ENCODE results near the gene HTR1B. TPM values are rescaled to one million over a fixed set of nuclear protein-coding genes. Genes with fewer than 3 reads are reported as not detected.

HTR1B gene, protein sequence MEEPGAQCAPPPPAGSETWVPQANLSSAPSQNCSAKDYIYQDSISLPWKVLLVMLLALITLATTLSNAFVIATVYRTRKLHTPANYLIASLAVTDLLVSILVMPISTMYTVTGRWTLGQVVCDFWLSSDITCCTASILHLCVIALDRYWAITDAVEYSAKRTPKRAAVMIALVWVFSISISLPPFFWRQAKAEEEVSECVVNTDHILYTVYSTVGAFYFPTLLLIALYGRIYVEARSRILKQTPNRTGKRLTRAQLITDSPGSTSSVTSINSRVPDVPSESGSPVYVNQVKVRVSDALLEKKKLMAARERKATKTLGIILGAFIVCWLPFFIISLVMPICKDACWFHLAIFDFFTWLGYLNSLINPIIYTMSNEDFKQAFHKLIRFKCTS
- not detected in 2 replicates for total RNA-seq (2014; rRNA removed; shearing (Covaris generic))

DNA sequence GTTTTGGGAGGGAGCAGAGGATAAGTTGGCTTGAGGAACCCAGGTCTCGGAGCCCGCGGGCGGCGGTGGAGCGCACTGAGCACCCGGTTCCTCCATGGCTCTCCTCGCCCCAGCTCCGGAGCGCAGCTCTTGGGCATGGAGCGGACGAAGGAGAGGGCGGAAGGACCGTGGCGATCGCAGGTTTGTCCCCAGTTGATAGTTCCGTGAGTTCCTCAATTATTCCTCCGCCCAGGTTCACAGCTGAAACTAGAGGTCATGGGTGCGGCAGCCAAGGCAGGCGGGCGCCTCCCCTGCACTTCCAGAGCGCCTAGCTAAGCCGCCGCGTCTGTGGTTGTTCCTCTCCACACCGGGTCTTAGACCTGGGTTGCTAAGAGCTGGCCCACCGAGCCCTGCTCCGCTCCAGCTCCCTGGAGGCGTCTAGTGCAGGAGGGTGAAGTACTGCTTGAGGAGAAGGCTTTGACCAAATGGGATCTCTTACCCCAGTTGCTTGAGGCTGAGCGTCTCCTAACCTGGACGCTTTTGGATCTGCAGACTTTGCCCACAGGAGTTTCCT lies at the start of gene HTR1B:
TSS of gene HTR1B (minus strand) at position 184 of the 553 bp plus-strand sequence. CDS start at position 96, 88 bp downstream.
- H3K27me3 ChIP-seq (replicated peaks), result peaks cover 20% of the 10 kb centered on the region

DNA sequence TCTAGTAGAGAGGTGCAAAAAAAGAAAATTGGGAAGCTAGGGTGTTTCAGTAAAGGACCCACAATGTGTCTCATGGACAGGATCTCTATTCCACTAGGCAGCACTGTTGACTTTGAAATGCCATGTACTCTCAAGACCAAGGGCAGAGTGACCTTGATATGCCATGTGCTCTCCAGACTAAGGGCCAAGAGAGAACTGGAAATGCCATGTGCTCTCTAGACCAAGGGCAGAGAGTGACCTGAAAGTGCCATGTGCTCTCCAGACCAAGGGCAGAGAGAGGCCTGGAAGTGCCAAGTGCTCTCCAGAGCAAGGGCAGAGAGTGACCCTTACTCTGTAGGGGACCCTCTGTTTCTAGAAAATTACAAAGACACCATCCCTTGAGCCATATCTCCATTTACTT lies 49.3 kb upstream of the HTR1B start:
- H3K9me3 ChIP-seq (replicated peaks), result peaks cover 3% of the 10 kb centered on the region; the same call in 1 of the 2 replicates
- H3K36me3 ChIP-seq, result no peaks in the 10 kb centered on the region
- no peaks in the 10 kb centered on the region for H3K27me3 ChIP-seq (replicated peaks)
- DNase-seq (ENCODE audit: low read depth in 1 of 2, low spot score in 2 of 2), result no peak
- no peaks in the 10 kb centered on the region for H3K4me1 ChIP-seq (replicated peaks)
- H3K27ac ChIP-seq, result no peak overlapping the region
- H3K4me3 ChIP-seq, result no peak overlapping the region

More for the DNA sequence above, at the start of gene HTR1B:
- DNase-seq (ENCODE audit: low read depth in 1 of 2, low spot score in 2 of 2), result no peak
- H3K27ac ChIP-seq, result no peak within 1 kb of the TSS
- H3K4me3 ChIP-seq, result peak within 1 kb of the TSS; percentile 16; the same call in 1 of the 2 replicates
- no peaks in the 10 kb centered on the region for H3K9me3 ChIP-seq (replicated peaks)
- no peaks in the 10 kb centered on the region for H3K36me3 ChIP-seq
- peaks cover 4% of the 10 kb centered on the region for H3K4me1 ChIP-seq (replicated peaks)

DNA sequence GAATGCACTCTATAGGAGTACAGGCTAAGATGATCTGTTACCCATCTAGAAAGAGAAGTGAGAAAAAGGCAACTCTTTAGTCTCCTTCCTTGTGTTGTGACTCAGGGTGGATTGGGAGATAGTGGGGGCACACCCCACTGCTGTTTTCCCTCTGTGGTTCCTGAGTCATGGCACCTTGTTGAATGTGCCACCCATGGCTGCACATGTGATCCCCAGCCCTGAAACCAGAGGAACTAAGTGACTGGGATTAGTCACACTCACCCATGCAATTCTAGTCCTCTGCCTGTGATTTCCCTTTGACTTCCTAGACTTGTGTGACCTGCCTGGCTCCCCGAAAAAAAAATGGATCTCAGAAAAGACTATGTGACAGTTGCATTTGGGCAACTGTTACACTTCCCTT lies 48.6 kb upstream of the HTR1B start:
- H3K27ac ChIP-seq, result no peak overlapping the region
- H3K27me3 ChIP-seq (replicated peaks), result no peaks in the 10 kb centered on the region
- no peak for DNase-seq (ENCODE audit: low read depth in 1 of 2, low spot score in 2 of 2)
- H3K4me1 ChIP-seq (replicated peaks), result no peaks in the 10 kb centered on the region
- H3K36me3 ChIP-seq, result no peaks in the 10 kb centered on the region
- H3K4me3 ChIP-seq, result no peak overlapping the region
- H3K9me3 ChIP-seq (replicated peaks), result peaks cover 3% of the 10 kb centered on the region; the same call in 1 of the 2 replicates

DNA sequence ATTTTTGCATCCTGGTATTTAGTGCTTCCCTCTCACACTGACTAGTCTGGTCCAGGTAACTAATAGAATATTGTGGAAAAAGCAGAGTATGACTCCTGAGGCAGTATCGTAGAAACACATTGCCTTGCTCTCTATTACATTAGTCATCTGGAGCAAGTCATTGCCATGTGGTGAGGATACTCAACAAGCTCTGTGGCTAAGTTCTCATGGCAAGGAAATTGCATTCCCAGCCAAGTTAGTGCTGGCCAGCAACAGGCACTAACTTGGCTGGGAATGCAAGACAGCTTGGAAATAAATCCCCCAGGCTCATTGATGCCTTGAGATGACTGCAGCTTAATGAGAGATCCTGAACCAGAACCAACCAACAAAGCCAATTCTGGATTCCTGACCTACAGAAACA lies 39.7 kb upstream of the HTR1B start:
- no peaks in the 10 kb centered on the region for H3K27me3 ChIP-seq (replicated peaks)
- no peak overlapping the region for H3K4me3 ChIP-seq
- H3K36me3 ChIP-seq, result no peaks in the 10 kb centered on the region
- no peak for DNase-seq (ENCODE audit: low read depth in 1 of 2, low spot score in 2 of 2)
- no peak overlapping the region for H3K27ac ChIP-seq
- H3K9me3 ChIP-seq (replicated peaks), result no peaks in the 10 kb centered on the region
- no peaks in the 10 kb centered on the region for H3K4me1 ChIP-seq (replicated peaks)

DNA sequence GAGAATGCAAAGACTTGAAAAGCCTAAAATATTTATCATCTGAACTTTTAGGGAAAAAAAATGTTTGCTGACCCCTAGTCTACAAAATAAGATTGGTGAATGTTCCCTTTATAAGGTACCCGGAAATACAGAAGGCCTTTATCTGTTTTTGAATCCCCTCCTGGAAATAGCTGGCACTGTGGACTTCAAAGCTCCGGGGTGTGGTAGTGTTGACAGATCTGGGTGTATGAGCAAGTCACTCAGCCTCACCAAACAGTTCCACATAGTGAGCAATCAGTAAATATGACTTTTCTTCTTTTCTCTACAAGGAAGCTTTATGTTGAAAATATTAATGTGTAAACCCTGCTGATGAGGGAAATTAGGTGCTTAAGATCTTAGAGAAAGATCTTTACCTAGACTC lies 29.2 kb upstream of the HTR1B start:
- no peaks in the 10 kb centered on the region for H3K4me1 ChIP-seq (replicated peaks)
- no peaks in the 10 kb centered on the region for H3K9me3 ChIP-seq (replicated peaks)
- no peaks in the 10 kb centered on the region for H3K36me3 ChIP-seq
- H3K27ac ChIP-seq, result no peak overlapping the region
- DNase-seq (ENCODE audit: low read depth in 1 of 2, low spot score in 2 of 2), result no peak
- no peaks in the 10 kb centered on the region for H3K27me3 ChIP-seq (replicated peaks)
- H3K4me3 ChIP-seq, result no peak overlapping the region

DNA sequence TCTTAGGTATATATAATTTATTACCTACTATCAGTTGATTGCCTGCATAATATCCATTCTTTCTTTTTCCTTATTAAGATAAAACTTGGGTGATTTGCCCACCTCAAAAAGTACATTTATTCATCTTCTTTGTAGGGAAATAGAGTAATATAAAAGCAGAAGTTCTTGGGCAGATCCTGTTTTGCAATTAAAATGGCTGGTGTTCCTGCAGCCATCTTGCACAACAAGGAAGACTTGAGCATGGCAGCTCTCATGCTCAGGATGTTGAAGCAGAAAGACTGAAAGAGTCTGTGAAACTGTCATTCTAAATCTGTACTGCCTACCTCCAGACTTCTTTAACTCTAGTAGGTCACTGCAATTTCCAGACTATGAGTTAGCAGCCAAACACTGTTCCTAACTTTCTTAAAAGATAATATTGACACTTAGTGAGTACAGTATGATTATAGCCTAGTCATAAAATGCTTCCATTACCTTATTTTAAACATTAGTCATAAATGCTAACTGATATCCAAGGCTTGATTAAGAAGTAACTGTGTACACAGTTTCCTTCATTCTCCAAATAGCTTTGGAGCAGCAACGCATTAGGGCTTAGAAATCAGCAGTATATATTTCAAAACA lies 24.6 kb upstream of the HTR1B start:
- Histone ChIP-seq H3K4me3 (no peak overlapping the region), H3K36me3 (no peaks in the 10 kb centered on the region), H3K27ac (no peak overlapping the region), H3K27me3 (replicated peaks) (no peaks in the 10 kb centered on the region), H3K4me1 (replicated peaks) (no peaks in the 10 kb centered on the region), H3K9me3 (replicated peaks) (no peaks in the 10 kb centered on the region)
- no peak for DNase-seq (ENCODE audit: low read depth in 1 of 2, low spot score in 2 of 2)

DNA sequence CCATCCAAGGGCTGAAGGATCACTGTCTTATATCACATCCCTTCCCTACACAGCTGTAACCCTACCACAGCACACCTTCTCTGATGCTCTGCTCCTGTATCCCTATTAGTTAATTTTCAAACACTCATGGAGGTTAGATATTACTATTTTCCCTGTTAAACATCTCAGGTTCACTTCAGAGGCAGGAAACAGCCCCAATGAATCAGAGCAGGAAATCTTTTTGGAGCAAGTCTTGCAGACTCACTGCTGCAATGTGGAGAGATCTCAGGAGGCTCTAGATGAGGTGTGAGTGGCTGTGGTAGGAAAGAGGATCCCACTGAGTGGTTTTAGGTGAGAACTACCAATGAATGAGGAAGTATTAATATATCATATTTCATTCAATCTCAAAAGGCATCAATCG lies 19.7 kb upstream of the HTR1B start:
- DNase-seq (ENCODE audit: low read depth in 1 of 2, low spot score in 2 of 2), result no peak
- Histone ChIP-seq H3K4me1 (replicated peaks) (no peaks in the 10 kb centered on the region), H3K36me3 (no peaks in the 10 kb centered on the region), H3K27ac (no peak overlapping the region), H3K9me3 (replicated peaks) (no peaks in the 10 kb centered on the region), H3K4me3 (no peak overlapping the region), H3K27me3 (replicated peaks) (no peaks in the 10 kb centered on the region)

DNA sequence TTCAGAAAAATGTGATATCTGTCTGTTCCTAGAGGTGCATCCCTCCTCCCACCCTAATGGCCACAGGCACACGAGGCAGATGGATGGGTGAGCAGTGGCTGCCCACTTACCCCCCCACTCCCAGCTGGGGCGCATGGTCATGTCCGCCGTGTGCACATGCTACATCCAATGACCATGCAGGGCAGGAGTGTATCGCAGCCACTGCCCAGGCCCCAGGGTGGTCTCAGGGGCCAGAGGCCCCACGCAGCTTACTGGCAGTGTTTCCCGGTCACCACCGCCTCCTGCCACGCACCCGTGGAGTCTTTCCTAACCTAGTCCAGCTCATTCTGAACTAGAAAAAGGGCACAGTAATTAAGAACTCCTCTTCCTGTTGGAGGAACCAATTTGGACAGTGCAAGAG lies 11.7 kb upstream of the HTR1B start:
- Histone ChIP-seq H3K9me3 (replicated peaks) (no peaks in the 10 kb centered on the region), H3K4me1 (replicated peaks) (no peaks in the 10 kb centered on the region), H3K27me3 (replicated peaks) (no peaks in the 10 kb centered on the region), H3K27ac (no peak overlapping the region), H3K36me3 (no peaks in the 10 kb centered on the region), H3K4me3 (no peak overlapping the region)
- DNase-seq (ENCODE audit: low read depth in 1 of 2, low spot score in 2 of 2), result no peak

DNA sequence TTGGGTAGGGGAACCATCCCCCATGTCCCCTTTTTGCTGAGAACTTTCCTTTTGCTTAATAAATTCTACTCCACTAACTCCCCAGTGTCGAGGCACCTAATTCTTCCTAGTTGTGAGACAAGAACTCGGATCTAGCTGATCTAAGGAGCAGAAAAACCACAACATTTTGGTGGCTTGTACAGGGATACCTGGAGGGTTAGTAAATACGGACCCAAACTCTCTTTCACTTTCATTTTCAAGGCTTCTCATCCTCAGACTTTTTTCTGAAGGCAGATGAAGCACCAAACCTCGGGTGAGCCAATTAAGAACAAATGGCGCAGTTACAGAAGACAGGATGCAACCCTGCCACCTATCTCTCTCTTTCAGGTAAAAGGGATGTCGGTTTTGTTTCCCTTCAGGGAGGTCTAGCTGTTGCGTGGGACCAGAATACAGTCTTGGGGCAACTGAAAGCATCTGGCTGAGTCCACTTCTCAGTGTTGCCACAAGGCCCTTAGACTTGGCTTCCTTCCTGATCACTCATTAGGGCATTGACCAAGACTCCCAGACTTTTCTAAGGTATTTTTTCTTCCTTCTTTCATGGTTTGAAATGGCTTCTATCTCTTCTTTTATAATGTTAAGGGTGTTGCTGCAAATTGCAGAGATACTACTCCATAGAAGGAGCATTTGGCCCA lies 11.1 kb upstream of the HTR1B start:
- H3K4me1 ChIP-seq (replicated peaks), result no peaks in the 10 kb centered on the region
- DNase-seq (ENCODE audit: low read depth in 1 of 2, low spot score in 2 of 2), result no peak
- H3K36me3 ChIP-seq, result no peaks in the 10 kb centered on the region
- peak overlapping the region; percentile 18; the same call in 1 of the 2 replicates for H3K4me3 ChIP-seq
- no peaks in the 10 kb centered on the region for H3K9me3 ChIP-seq (replicated peaks)
- H3K27me3 ChIP-seq (replicated peaks), result no peaks in the 10 kb centered on the region
- H3K27ac ChIP-seq, result no peak overlapping the region

DNA sequence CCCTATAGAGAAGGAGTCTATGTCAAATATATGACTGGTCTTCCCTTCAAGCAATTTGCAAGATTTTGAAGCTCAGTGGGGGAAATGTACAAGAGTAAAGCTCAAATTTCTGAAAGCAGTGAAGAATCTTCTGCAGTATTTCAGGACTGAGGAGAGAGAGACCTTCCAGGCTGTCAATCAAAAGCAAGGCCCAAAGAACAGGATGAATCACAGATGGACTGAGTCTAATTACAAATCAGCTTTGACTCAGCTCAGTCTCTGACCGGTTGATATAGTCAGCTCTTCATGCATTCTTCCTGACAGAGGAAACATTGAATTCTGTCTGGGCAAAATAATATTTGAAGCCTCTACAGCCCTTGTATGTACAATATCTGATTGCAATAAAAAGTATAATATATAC lies 7.7 kb upstream of the HTR1B start:
- H3K27ac ChIP-seq, result no peak overlapping the region
- H3K4me3 ChIP-seq, result no peak overlapping the region
- H3K4me1 ChIP-seq (replicated peaks), result no peaks in the 10 kb centered on the region
- no peaks in the 10 kb centered on the region for H3K9me3 ChIP-seq (replicated peaks)
- no peaks in the 10 kb centered on the region for H3K36me3 ChIP-seq
- no peak for DNase-seq (ENCODE audit: low read depth in 1 of 2, low spot score in 2 of 2)
- H3K27me3 ChIP-seq (replicated peaks), result no peaks in the 10 kb centered on the region

DNA sequence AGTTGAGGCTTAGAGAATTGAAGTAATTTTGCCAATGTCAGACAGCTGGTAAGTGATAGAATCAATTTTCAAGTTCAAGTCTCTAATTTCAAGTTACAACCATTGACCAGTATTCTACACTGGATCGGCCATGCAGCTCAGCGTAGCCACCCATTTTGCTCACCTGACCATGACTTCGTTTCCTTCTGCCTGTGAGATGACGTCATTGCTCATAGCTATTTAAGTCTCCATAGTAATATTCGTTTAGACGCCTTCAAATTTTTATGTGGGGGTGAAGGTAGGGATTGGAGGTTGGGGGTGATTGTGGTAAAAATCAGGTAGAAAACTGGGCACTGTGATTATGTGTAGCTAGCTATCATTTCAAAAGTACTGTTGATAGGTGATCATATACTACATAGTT lies 5.6 kb upstream of the HTR1B start:
- Histone ChIP-seq H3K27me3 (replicated peaks) (peaks cover 16% of the 10 kb centered on the region), H3K27ac (no peak overlapping the region), H3K9me3 (replicated peaks) (no peaks in the 10 kb centered on the region), H3K36me3 (no peaks in the 10 kb centered on the region), H3K4me3 (no peak overlapping the region), H3K4me1 (replicated peaks) (peaks cover 2% of the 10 kb centered on the region)
- DNase-seq (ENCODE audit: low read depth in 1 of 2, low spot score in 2 of 2), result no peak

DNA sequence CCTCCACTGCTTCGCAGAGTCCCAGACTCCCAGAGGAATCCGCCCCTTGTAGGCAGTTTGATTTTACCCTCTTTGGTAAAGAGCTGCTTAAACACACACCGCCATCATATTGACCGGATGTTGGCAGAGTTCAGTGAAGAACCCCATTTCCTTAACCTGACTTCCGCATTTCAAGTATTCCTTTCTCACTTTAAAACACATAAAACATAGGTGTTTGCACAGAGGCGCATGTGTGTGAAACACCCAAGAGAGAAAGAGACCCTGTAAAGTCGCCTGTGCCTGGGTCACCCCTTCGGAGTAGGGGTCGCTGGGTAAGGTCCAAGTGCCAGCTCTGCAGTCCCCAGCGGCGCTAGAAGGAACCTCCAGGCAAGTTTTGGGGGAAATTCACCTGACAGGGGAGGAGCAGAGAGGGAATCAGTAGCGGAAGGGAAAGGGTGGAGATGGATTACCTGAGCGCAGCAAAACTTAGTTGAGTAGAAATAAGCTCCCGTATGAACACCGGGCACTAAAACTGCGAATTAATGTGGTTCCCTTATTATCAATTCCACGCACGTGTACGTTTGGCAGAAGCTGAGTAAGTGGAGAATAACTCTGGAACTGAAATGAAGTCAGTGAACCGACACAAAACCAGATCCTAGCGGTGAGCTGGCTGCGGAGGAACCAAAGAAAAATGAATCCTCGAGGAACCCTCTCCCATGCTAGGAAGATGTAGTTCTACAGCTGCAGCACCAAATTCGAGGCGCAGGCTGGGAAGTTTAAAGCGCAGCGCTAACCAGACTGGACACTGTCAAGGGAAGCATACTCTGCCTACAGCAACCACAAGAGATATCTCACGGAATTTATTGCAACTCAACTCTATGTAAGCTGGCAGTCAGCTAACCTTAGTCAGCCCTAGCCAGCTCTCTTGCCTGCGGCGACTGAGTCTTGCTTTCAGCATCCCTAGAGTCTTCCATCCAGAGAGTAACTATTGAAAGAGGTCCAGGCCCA lies 3.5 kb upstream of the HTR1B start:
- peaks cover 4% of the 10 kb centered on the region for H3K4me1 ChIP-seq (replicated peaks)
- no peak for DNase-seq (ENCODE audit: low read depth in 1 of 2, low spot score in 2 of 2)
- H3K36me3 ChIP-seq, result no peaks in the 10 kb centered on the region
- no peak overlapping the region for H3K27ac ChIP-seq
- H3K27me3 ChIP-seq (replicated peaks), result peaks cover 20% of the 10 kb centered on the region
- no peak overlapping the region for H3K4me3 ChIP-seq
- H3K9me3 ChIP-seq (replicated peaks), result no peaks in the 10 kb centered on the region

DNA sequence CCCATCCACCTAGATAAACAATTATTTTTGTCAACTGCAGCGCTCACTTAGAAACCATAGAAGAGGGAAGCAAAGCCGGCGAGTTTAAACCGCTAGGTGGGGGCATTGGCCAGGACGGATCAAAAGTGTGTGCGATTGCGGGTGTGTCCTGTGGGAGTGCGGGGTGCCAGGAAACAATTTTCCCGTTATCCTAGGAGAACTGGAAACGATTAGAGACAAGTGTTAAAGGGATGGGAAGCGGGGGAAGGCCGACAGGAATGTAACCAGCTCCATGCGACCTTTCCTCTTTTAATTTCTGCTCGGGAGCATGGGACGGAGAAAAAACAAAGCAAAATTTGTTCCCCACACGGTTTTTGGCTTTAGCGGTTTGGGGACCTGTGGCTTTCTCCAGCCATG lies 2.8 kb upstream of the HTR1B start:
- DNase-seq (ENCODE audit: low read depth in 1 of 2, low spot score in 2 of 2), result no peak
- H3K4me1 ChIP-seq (replicated peaks), result peaks cover 4% of the 10 kb centered on the region
- H3K4me3 ChIP-seq, result no peak overlapping the region
- no peaks in the 10 kb centered on the region for H3K9me3 ChIP-seq (replicated peaks)
- H3K36me3 ChIP-seq, result no peaks in the 10 kb centered on the region
- H3K27me3 ChIP-seq (replicated peaks), result peaks cover 20% of the 10 kb centered on the region
- H3K27ac ChIP-seq, result no peak overlapping the region
